ENCODE measurements around the gene RNF220. TPM values are rescaled to one million over a fixed set of nuclear protein-coding genes. Genes with fewer than 3 reads are reported as not detected.

RNF220 gene
- total and polyA plus RNA-seq, 2 donors (not counting 3 experiments of a cell fraction or from before 2014, with no cell fraction given): 62.7 to 66.6 TPM

- ChIA-PET CTCF (interaction anchor here (4.8 kb wide), 1 partner anchor 17 kb away, joined by 32 read pairs; no protein-coding TSS in a partner anchor), POLR2A (no interaction called here)
- H3K36me3 ChIP-seq (ENCODE audit: control insufficient read depth in 2 of 2, extremely low read depth in 1 of 2, insufficient read depth in 2 of 2, low read length in 2 of 2): peaks cover 6 to 48% of the 10 kb centered on the region in 2 experiments
These were observed 230.4 kb downstream of the RNF220 start for GRCh38 chr1:44635439-44635838.

GRCh38 chr1:44636083-44636687 lies 231.1 kb downstream of the RNF220 start:
- CTCF ChIA-PET: interaction anchor here (1.4 to 4.8 kb wide), 2 partner anchors 16 kb away, joined by 6 to 32 read pairs; no protein-coding TSS in a partner anchor
- Histone ChIP-seq H3K36me3 (ENCODE audit: control insufficient read depth in 2 of 2, extremely low read depth in 1 of 2, insufficient read depth in 2 of 2, low read length in 2 of 2) (peaks cover 7 to 51% of the 10 kb centered on the region in 2 experiments), H3K27ac (ENCODE audit: insufficient read depth, low read depth, low read length) (no peak overlapping the region), H3K4me2 (ENCODE audit: insufficient read depth, low read length) (no peak overlapping the region), H2AFZ (ENCODE audit: low read depth, low read length) (no peak overlapping the region), H3K9me1 (replicated peaks; ENCODE audit: control insufficient read depth, extremely low read depth, insufficient read depth, low read length) (no peaks in the 10 kb centered on the region), H3K27me3 (ENCODE audit: control insufficient read depth in 2 of 2, insufficient read depth in 2 of 2, low read length in 2 of 2) (no peaks in the 10 kb centered on the region), H3K9ac (replicated peaks; ENCODE audit: extremely low read depth, insufficient read depth, low read length) (no peak overlapping the region), H3K4me3 (replicated peaks in 1 of 3; ENCODE audit: insufficient read depth in 1 of 3, low read depth in 1 of 3, low read length in 3 of 3) (no peak overlapping the region), H4K20me1 (replicated peaks; ENCODE audit: control insufficient read depth, extremely low read depth, insufficient read depth, low read length) (no peaks in the 10 kb centered on the region), H3K79me2 (ENCODE audit: control insufficient read depth, insufficient read depth, low read length) (peaks cover 21% of the 10 kb centered on the region), H3K4me1 (ENCODE audit: control insufficient read depth, extremely low read depth, insufficient read depth, low read length) (peaks cover 9% of the 10 kb centered on the region), H3K9me3 (replicated peaks; ENCODE audit: control insufficient read depth, insufficient read depth, low read length) (no peaks in the 10 kb centered on the region)
- no TSS peak for BruUV-seq (replicated peaks)
- POLR2A ChIA-PET: no interaction called here
- TF ChIP-seq EZH2 (IDR thresholded peaks at IDR 0.05; ENCODE audit: borderline replicate concordance, low read depth, low read length, severe bottlenecking) (no peak), CTCF (IDR thresholded peaks at IDR 0.05; ENCODE audit: extremely low read depth in 1 of 2, insufficient read depth in 1 of 2, low read depth in 1 of 2, low read length in 2 of 2) (no peak), MAX (IDR thresholded peaks at IDR 0.05; ENCODE audit: insufficient read depth, insufficient read length) (no peak), JUN (IDR thresholded peaks at IDR 0.05; ENCODE audit: borderline replicate concordance, insufficient read depth, insufficient read length, low read depth) (no peak), MYC (IDR thresholded peaks at IDR 0.05; ENCODE audit: low read depth, low read length) (no peak)
- DNase-seq (ENCODE audit: low read depth, low spot score) (no peak), FAIRE-seq (no peak)
- dilution Hi-C loops (cut with MboI; ENCODE audit: extremely low pct_ligation_motif_present, low sequenced_read_pairs) (no loop called here), intact Hi-C loops (cut with micrococcal nuclease) (no loop called here)

More at GRCh38 chr1:44635439-44635838, 230.4 kb downstream of the RNF220 start:
- Histone ChIP-seq H3K9me1 (replicated peaks; ENCODE audit: control insufficient read depth, extremely low read depth, insufficient read depth, low read length) (no peaks in the 10 kb centered on the region), H3K9me3 (replicated peaks; ENCODE audit: control insufficient read depth, insufficient read depth, low read length) (no peaks in the 10 kb centered on the region), H3K9ac (replicated peaks; ENCODE audit: extremely low read depth, insufficient read depth, low read length) (no peak overlapping the region), H3K4me2 (ENCODE audit: insufficient read depth, low read length) (no peak overlapping the region), H3K4me1 (ENCODE audit: control insufficient read depth, extremely low read depth, insufficient read depth, low read length) (peaks cover 9% of the 10 kb centered on the region), H4K20me1 (replicated peaks; ENCODE audit: control insufficient read depth, extremely low read depth, insufficient read depth, low read length) (no peaks in the 10 kb centered on the region), H2AFZ (ENCODE audit: low read depth, low read length) (no peak overlapping the region), H3K27me3 (ENCODE audit: control insufficient read depth in 2 of 2, insufficient read depth in 2 of 2, low read length in 2 of 2) (no peaks in the 10 kb centered on the region), H3K4me3 (replicated peaks in 1 of 3; ENCODE audit: insufficient read depth in 1 of 3, low read depth in 1 of 3, low read length in 3 of 3) (no peak overlapping the region), H3K79me2 (ENCODE audit: control insufficient read depth, insufficient read depth, low read length) (peaks cover 21% of the 10 kb centered on the region), H3K27ac (ENCODE audit: insufficient read depth, low read depth, low read length) (no peak overlapping the region)
- dilution Hi-C loops (cut with MboI; ENCODE audit: extremely low pct_ligation_motif_present, low sequenced_read_pairs): no loop called here
- TF ChIP-seq JUN (IDR thresholded peaks at IDR 0.05; ENCODE audit: borderline replicate concordance, insufficient read depth, insufficient read length, low read depth) (no peak), EZH2 (IDR thresholded peaks at IDR 0.05; ENCODE audit: borderline replicate concordance, low read depth, low read length, severe bottlenecking) (no peak), POLR2A (IDR thresholded peaks at IDR 0.05; ENCODE audit: low read depth, low read length) (no peak), MYC (IDR thresholded peaks at IDR 0.05; ENCODE audit: low read depth, low read length) (no peak), GATA2 (IDR thresholded peaks at IDR 0.05; ENCODE audit: insufficient read depth, insufficient read length, low read depth, low read length) (no peak), POLR2AphosphoS5 (IDR thresholded peaks at IDR 0.05; ENCODE audit: insufficient read depth, low read depth, low read length) (no peak)
- no TSS peak for BruUV-seq (replicated peaks)
- intact Hi-C loops (cut with micrococcal nuclease): no loop called here
- DNase-seq (ENCODE audit: low read depth, low spot score): no peak
- FAIRE-seq: no peak
